ENCODE results near the gene CD79A. TPM values are rescaled to one million over a fixed set of nuclear protein-coding genes. Genes with fewer than 3 reads are reported as not detected.

The CD79A gene
- polyA plus RNA-seq, 3 donors = 1.9 to 2.7 (median 2.1) TPM

DNA sequence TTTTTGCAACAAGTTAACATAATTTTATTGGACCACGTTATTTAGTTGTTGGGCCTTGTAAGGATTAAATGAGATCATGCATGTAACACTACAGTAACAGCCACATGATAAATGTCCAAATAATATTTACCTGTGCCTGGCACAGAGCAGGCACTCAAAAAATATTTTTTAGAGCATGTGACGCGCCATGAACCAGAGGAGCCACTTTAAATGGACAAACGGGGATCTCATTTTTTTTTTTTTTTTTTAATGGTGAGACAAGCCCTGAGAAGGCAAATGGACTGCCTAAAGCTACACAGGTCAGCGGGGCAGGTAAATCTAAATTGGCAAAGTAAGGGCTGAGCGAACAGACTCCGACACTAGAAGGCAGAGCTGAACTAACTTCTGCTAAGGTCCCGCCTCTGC, 17.9 kb upstream of the CD79A start:
- Histone ChIP-seq H3K27ac (ENCODE audit: low read depth in 1 of 2, low read length in 2 of 2) (peak overlapping the region; percentile 86 to 90), H3K9ac (ENCODE audit: insufficient read depth, low read length, poor library complexity, severe bottlenecking) (no peak overlapping the region), H3K4me3 (replicated peaks in 1 of 3; ENCODE audit: low read depth in 2 of 3, low read length in 3 of 3) (peak overlapping the region in 2 of 3 experiments; percentile 59 to 95), H2AFZ (ENCODE audit: insufficient read depth, low read depth, low read length, poor library complexity, severe bottlenecking) (peak overlapping the region; percentile 88), H3K4me2 (replicated peaks; ENCODE audit: extremely low read depth, low read length, poor library complexity, severe bottlenecking) (peak overlapping the region; percentile 98), H3K9me3 (replicated peaks in 1 of 2; ENCODE audit: control insufficient read depth in 1 of 2, insufficient read depth in 1 of 2, low read length in 2 of 2) (no peaks in the 10 kb centered on the region), H3K4me1 (ENCODE audit: control insufficient read depth in 1 of 2, insufficient read depth in 2 of 2, low read length in 2 of 2) (peaks cover 35 to 43% of the 10 kb centered on the region in 2 donors), H3K36me3 (replicated peaks in 1 of 2; ENCODE audit: control insufficient read depth in 1 of 2, insufficient read depth in 2 of 2, low read length in 2 of 2) (peaks cover 28 to 33% of the 10 kb centered on the region in 2 donors), H3K79me2 (ENCODE audit: insufficient read depth, low read length) (peaks cover 45% of the 10 kb centered on the region), H3K27me3 (ENCODE audit: control insufficient read depth in 2 of 2, insufficient read depth in 2 of 2, low read length in 2 of 2) (no peaks in the 10 kb centered on the region), H4K20me1 (ENCODE audit: insufficient read depth, low read length) (peaks cover 39% of the 10 kb centered on the region)
- peak overlapping the region; percentile 35 to 100 (median 99) for H3K27ac Mint-ChIP-seq
- no peak for DNase-seq
- peaks cover 43% of the 10 kb centered on the region for H3K4me1 Mint-ChIP-seq
- 2% methylated on average over 6 of the region's 8 CpGs for WGBS (ENCODE audit: insufficient coverage)
- no peaks in the 10 kb centered on the region for H3K9me3 Mint-ChIP-seq
- H3K27me3 Mint-ChIP-seq (ENCODE audit: low read depth in 3 of 3) = peaks cover 0 to 5% (median 3%) of the 10 kb centered on the region in 3 donors
- TF ChIP-seq CTCF (IDR thresholded peaks at IDR 0.05) = no peak
- intact Hi-C loops (cut with micrococcal nuclease) = no loop called here
- peaks cover 25 to 33% of the 10 kb centered on the region in 2 donors for H3K36me3 Mint-ChIP-seq
- peak overlapping the region; percentile 92 to 100 for H3K4me3 Mint-ChIP-seq

DNA sequence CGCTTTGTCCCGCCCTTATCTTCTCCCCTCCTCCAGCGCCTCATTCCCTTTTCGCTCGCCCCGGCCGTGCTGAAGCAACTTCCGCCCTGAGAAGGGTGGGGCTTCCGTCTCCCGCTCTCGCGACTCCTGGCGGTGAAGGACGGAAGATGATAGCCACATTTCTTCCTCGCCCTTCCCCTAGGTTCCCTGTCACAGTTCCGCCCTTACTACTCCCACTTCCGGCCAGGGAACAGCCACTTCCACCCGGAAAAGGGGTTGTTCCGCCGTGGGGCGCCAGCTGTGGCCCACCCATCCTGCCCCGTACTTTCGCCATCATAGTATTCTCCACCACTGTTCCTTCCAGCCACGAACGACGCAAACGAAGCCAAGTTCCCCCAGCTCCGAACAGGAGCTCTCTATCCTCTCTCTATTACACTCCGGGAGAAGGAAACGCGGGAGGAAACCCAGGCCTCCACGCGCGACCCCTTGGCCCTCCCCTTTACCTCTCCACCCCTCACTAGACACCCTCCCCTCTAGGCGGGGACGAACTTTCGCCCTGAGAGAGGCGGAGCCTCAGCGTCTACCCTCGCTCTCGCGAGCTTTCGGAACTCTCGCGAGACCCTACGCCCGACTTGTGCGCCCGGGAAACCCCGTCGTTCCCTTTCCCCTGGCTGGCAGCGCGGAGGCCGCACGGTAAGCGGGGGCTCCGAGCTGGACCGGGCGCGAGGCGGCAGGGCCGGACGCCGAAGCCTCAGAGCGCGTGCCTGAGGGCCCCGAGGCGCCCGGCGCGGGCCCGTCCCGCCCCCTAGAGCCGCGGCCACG, 17.3 kb upstream of the CD79A start, which contains the start of gene RPS19:
RPS19 (plus strand) TSS at position 638 of the 801 bp plus-strand sequence. CDS start 520 bp downstream, outside the sequence.
- Histone ChIP-seq H3K27me3 (ENCODE audit: control insufficient read depth in 2 of 2, insufficient read depth in 2 of 2, low read length in 2 of 2) (no peaks in the 10 kb centered on the region), H3K79me2 (ENCODE audit: insufficient read depth, low read length) (peaks cover 51% of the 10 kb centered on the region), H4K20me1 (ENCODE audit: insufficient read depth, low read length) (peaks cover 45% of the 10 kb centered on the region), H3K36me3 (replicated peaks in 1 of 2; ENCODE audit: control insufficient read depth in 1 of 2, insufficient read depth in 2 of 2, low read length in 2 of 2) (peaks cover 34 to 39% of the 10 kb centered on the region in 2 donors), H3K27ac (ENCODE audit: low read depth in 1 of 2, low read length in 2 of 2) (peak within 1 kb of the TSS; percentile 86 to 90), H3K9me3 (replicated peaks in 1 of 2; ENCODE audit: control insufficient read depth in 1 of 2, insufficient read depth in 1 of 2, low read length in 2 of 2) (no peaks in the 10 kb centered on the region), H3K4me3 (replicated peaks in 1 of 3; ENCODE audit: low read depth in 2 of 3, low read length in 3 of 3) (peak within 1 kb of the TSS; percentile 59 to 95 (median 68)), H3K9ac (ENCODE audit: insufficient read depth, low read length, poor library complexity, severe bottlenecking) (peak within 1 kb of the TSS; percentile 90), H2AFZ (ENCODE audit: insufficient read depth, low read depth, low read length, poor library complexity, severe bottlenecking) (peak within 1 kb of the TSS; percentile 88), H3K4me2 (replicated peaks; ENCODE audit: extremely low read depth, low read length, poor library complexity, severe bottlenecking) (peak within 1 kb of the TSS; percentile 98), H3K4me1 (ENCODE audit: control insufficient read depth in 1 of 2, insufficient read depth in 2 of 2, low read length in 2 of 2) (peaks cover 35 to 43% of the 10 kb centered on the region in 2 donors)
- peak; percentile 96 to 99 (median 98) for DNase-seq
- no peaks in the 10 kb centered on the region for H3K9me3 Mint-ChIP-seq
- WGBS (ENCODE audit: insufficient coverage) = under 1% methylated on average over 75 of the region's 76 CpGs
- peaks cover 0 to 3% (median 2%) of the 10 kb centered on the region in 3 donors for H3K27me3 Mint-ChIP-seq (ENCODE audit: low read depth in 3 of 3)
- peak within 1 kb of the TSS; percentile 92 to 100 for H3K4me3 Mint-ChIP-seq
- peak within 1 kb of the TSS; percentile 99 to 100 (median 100) for H3K27ac Mint-ChIP-seq
- intact Hi-C loops (cut with micrococcal nuclease) = loop anchor here (2.0 to 5.0 kb wide), 2 partner anchors 23 to 97 kb away; partner anchors contain the start of genes ARHGEF1 (in 2 of the 2) and RABAC1 (in 2 of the 2)
- peaks cover 31 to 39% of the 10 kb centered on the region in 2 donors for H3K36me3 Mint-ChIP-seq
- TF ChIP-seq CTCF (IDR thresholded peaks at IDR 0.05) = peak; percentile 87
- peaks cover 45% of the 10 kb centered on the region for H3K4me1 Mint-ChIP-seq

Measured in CD14-positive monocyte (primary cell).